HG02943 (cell line): ENCODE data around the gene ZBTB48.
"Not testable (repeated sequence)": the region's sequence is repeated elsewhere in the genome, so short reads cannot be mapped to it uniquely, and the experiment has no call there.

Experiments used
- ATAC-seq: cut with Tn5 transposase; IDR thresholded peaks from one replicate; pipeline ENCODE4 v1.9.1; 2021; ENCODE audit warnings: mild to moderate bottlenecking, low read depth, moderate library complexity; ENCODE audit not compliant: unreplicated experiment

ZBTB48 gene

GRCh38 chr1:6631058-6631457, 51.3 kb downstream of the ZBTB48 start:
- no peak for ATAC-seq

- no peak for ATAC-seq
These were observed 53.1 kb downstream of the ZBTB48 start for GRCh38 chr1:6632588-6633514.

DNA sequence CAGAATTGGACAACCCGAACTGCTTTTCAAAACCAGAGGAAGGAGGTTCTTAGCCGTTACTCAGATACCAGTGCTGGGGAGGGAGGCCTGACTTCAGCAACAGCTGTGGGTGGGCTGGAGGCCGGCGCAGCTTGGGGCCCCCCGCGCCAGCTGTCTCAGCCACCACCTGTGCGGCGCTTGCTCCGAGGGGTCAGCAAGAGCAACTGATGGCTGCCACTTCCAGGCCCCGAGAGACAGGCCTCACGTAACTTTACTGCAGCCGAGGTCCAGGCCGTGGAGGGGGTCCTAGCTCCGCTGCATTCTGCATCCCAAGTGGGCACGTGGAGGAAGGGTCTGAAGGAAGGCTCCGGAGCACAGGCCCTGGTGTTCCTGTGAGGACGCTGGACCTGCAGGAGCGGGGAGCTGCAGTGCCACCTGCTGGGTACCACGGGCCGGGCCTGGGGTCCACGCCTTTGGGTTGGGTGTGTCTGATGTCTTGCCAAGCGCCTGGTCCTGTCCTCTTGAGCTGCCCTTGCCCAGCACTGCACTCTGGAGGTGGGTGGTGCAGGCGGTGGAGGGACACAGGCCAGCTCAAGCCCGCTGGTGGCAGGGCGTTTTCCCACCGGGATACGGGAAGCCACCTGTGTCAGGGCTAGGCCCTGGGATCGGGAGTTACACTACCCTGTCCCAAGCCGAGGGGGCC, 54.7 kb downstream of the ZBTB48 start:
- no peak for ATAC-seq

DNA sequence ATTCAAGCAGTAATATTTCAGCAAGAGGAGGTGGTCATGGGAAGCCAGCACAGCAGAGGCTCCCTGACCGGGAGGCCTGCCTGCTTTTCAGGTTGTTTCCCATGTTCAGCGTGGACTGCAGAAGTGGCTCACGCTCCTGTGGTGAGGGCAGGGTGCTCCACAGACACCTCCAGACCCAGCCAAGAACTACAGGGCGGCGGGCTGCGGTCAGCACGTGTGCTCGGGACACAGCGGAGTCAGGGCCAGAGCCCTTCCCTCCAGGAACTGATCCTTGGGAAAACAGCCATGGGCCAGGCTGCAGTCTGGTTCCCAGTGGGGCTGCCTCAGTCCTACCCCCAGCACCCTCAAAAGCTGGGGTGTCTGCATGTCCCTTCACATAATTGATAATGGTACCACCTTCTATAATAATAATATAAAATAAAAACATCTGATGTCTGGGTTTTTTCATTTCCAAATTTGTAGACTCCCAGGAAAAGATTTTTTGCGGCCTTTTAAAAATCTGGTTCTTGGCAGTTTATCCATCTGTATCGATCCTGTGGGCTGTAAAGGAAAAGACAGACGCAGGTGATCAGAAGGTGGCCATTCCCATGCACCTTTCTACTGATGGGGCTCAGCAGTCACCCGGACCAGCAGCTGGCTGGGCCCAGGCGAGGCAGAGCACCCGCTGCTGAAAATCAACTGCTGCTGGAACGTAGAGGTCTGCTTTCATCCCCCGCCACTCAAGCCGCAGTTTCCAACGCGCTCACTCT, 55.5 kb downstream of the ZBTB48 start:
- no peak for ATAC-seq

GRCh38 chr1:6635910-6636760, 56.3 kb downstream of the ZBTB48 start:
- no peak for ATAC-seq

GRCh38 chr1:6636778-6637177, 57.0 kb downstream of the ZBTB48 start:
- not testable (repeated sequence) for ATAC-seq

- ATAC-seq: no peak
These were observed 58.0 kb downstream of the ZBTB48 start for GRCh38 chr1:6637770-6638169.

GRCh38 chr1:6638226-6638625, 58.4 kb downstream of the ZBTB48 start:
- no peak for ATAC-seq
